Activated CD4-positive, alpha-beta memory T cell treated with anti-CD3 and anti-CD28 coated beads for 36 hours (primary cell): ENCODE results near the gene CELF4. TPM values are rescaled to one million over a fixed set of nuclear protein-coding genes. Genes with fewer than 3 reads are reported as not detected.

Experiments used
- CTCF ChIA-PET: fragments of 350-600 bp; sonication (Branson Sonifier 250); formaldehyde crosslinking; loops from one replicate; lab custom pipeline; 2021; ENCODE audit warnings: antibody characterized with exemption, inconsistent platforms; lab: Charles Lee
- POLR2A ChIA-PET: fragments of 350-600 bp; sonication (Branson Sonifier 250); formaldehyde crosslinking; loops from one replicate; lab custom pipeline; 2021; ENCODE audit warnings: antibody characterized with exemption; lab: Charles Lee
- DNase-seq: peaks from one replicate; pipeline ENCODE4 v3.0.0-alpha.2; 2020
- H3K27ac Mint-ChIP-seq: one replicate; pipeline ENCODE4 v1.8.0; 2021; ENCODE audit warnings: mixed read lengths
- H3K27me3 Mint-ChIP-seq: one replicate; pipeline ENCODE4 v1.8.0; 2021; ENCODE audit warnings: mixed read lengths
- H3K36me3 Mint-ChIP-seq: one replicate; pipeline ENCODE4 v1.8.0; 2021; ENCODE audit warnings: mixed read lengths
- H3K4me1 Mint-ChIP-seq: one replicate; pipeline ENCODE4 v1.8.0; 2021; ENCODE audit warnings: low read depth, mixed read lengths
- H3K4me3 Mint-ChIP-seq: one replicate; pipeline ENCODE4 v1.8.0; 2021; ENCODE audit warnings: mild to moderate bottlenecking, mixed read lengths
- H3K9me3 Mint-ChIP-seq: one replicate; pipeline ENCODE4 v1.8.0; 2021; ENCODE audit warnings: mixed read lengths
- intact Hi-C: fragments of 100-400 bp; cut with micrococcal nuclease; formaldehyde crosslinking; loops from one replicate; pipeline ENCODE4 v1.15.1; 2023
- total RNA-seq, 2 experiments: library from RNA; stranded (reverse); gene quantifications; one replicate each; pipeline ENCODE4 v1.2.3, GENCODE V29; 2021

CELF4 gene
- total RNA-seq, 2 experiments from 2014 or later, result not detected

DNA sequence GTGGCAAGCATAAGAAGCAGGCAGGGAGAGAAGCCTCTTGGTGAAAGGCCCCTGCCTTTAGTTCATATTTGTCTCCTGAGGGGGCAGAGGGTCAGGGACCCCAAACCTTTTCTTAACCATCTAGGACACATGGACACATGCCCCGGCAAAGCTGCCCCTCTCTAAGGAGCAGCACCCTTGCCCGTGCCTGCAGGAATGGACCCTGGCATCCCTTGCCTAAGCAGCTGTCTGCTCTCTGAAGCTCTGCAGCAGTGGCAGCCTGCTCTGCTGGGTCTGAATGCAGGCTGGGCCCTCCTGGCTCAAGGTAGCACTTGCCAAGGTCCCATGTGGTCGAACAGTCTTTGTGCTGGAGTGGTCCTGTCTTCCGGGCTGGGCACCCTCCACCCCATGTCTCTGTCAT lies 174.4 kb downstream of the CELF4 start:
- Mint-ChIP-seq H3K4me1 (no peaks in the 10 kb centered on the region), H3K36me3 (no peaks in the 10 kb centered on the region), H3K4me3 (no peak overlapping the region), H3K9me3 (peaks cover 2% of the 10 kb centered on the region), H3K27me3 (peaks cover 21% of the 10 kb centered on the region), H3K27ac (no peak overlapping the region)
- CTCF ChIA-PET, result interaction anchor here (1.8 kb wide), 1 partner anchor 146 kb away, joined by 4 read pairs; no protein-coding TSS in a partner anchor
- DNase-seq, result no peak
- intact Hi-C loops, result no loop called here
- POLR2A ChIA-PET, result no interaction called here

DNA sequence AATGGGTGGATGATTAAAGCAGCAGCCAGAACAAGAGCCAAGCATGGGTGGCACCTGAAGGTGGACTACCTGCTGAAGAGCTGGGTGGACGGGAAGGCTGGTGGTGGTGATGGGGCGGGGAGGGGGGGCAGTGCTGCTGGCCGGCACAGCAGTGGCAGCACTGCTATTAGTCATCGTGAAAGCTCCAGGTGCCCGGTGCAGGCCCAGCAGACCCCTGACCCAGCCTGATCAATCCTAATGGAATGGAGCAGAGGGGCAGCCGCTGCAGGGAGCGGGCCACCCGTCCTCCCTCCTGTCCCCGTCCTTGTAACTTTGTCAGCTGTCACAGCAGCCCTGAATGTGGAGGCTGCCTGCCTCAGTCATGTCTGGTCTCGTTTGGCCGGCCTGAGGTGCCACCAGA lies 174.9 kb downstream of the CELF4 start:
- no peaks in the 10 kb centered on the region for H3K36me3 Mint-ChIP-seq
- H3K27ac Mint-ChIP-seq, result no peak overlapping the region
- DNase-seq, result no peak
- peaks cover 2% of the 10 kb centered on the region for H3K9me3 Mint-ChIP-seq
- peaks cover 19% of the 10 kb centered on the region for H3K27me3 Mint-ChIP-seq
- intact Hi-C loops, result no loop called here
- CTCF ChIA-PET, result no interaction called here
- H3K4me1 Mint-ChIP-seq, result no peaks in the 10 kb centered on the region
- POLR2A ChIA-PET, result no interaction called here
- H3K4me3 Mint-ChIP-seq, result no peak overlapping the region

DNA sequence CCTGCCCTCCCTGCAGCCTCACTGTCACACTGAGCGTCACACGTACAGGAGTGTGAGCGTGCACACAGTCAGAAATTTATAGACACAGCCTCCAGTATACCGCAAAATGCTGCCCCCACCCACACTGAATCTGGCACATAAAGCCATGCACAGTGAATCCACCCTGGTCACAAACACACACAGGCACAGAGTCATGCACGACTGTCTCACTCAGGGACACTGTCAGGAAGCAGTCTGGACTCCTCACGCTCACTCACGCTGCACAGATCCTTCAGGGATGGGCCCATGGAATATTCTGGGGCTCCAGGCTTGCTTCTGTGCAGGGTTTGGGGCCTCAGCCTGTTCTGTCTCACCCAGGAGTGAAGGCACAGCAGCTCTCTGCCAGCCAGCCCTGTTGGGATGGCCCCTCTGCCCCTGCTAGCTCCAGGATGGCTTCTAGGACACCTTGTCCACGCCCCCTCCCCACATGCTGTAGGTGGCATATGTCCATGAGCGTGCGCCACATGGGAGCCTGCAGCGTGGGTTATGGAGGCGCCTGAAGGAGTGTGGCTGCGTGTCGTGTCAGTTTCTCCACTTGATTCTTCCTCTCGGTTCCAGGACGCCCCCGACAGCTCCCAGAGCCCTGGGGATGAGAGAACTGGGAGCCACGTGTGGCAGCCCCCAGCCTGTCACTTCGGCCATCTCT lies 175.8 kb downstream of the CELF4 start:
- intact Hi-C loops, result no loop called here
- Mint-ChIP-seq H3K27ac (no peak overlapping the region), H3K27me3 (peaks cover 16% of the 10 kb centered on the region), H3K4me1 (no peaks in the 10 kb centered on the region), H3K4me3 (no peak overlapping the region), H3K9me3 (peaks cover 2% of the 10 kb centered on the region), H3K36me3 (no peaks in the 10 kb centered on the region)
- DNase-seq, result no peak
- POLR2A ChIA-PET, result no interaction called here
- CTCF ChIA-PET, result no interaction called here

DNA sequence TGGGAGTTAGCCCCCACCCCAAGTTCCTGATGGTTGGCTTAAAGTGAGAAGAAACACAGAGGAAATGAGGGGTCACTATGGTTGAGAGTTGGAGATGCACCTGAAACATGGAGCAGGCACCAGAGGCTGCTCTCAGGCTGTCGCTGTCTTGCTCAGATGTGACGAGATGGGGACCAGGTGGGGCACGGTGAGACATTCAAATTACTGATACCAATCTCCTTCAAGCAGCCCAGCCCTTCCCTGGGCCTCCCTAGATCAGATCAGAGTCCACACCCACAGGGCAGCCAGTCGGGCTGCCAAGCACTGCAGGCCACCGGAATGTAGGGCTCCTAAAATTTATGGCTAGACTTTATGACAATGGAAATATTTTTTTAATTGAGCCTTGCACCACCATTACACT lies 176.6 kb downstream of the CELF4 start:
- ChIA-PET CTCF (no interaction called here), POLR2A (no interaction called here)
- Mint-ChIP-seq H3K27me3 (peaks cover 16% of the 10 kb centered on the region), H3K36me3 (no peaks in the 10 kb centered on the region), H3K4me1 (no peaks in the 10 kb centered on the region), H3K27ac (no peak overlapping the region), H3K4me3 (no peak overlapping the region), H3K9me3 (peaks cover 2% of the 10 kb centered on the region)
- DNase-seq, result no peak
- intact Hi-C loops, result no loop called here

DNA sequence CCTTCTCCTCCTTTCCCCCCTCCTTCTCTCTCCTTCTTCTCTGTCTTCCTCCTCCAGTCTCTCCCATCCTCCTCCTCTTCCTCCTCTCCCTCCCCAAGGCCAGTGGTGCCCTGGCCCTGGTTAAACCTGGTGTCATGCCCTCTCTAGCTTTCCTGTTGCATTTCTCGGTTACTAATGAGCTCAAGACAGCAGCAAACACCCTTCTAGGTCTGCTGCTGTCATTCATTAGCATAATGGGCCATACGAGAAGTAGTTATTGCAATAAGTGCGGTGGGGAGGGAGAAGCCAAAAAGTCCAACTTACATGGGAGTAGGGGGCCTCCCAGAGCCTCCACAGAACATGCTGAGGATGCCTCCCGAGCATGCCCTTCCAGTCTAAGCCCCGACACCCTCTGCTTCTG lies 177.2 kb downstream of the CELF4 start:
- H3K27ac Mint-ChIP-seq, result no peak overlapping the region
- ChIA-PET POLR2A (no interaction called here), CTCF (no interaction called here)
- intact Hi-C loops, result no loop called here
- H3K36me3 Mint-ChIP-seq, result no peaks in the 10 kb centered on the region
- no peaks in the 10 kb centered on the region for H3K4me1 Mint-ChIP-seq
- no peak for DNase-seq
- peaks cover 2% of the 10 kb centered on the region for H3K9me3 Mint-ChIP-seq
- peaks cover 13% of the 10 kb centered on the region for H3K27me3 Mint-ChIP-seq
- H3K4me3 Mint-ChIP-seq, result no peak overlapping the region

DNA sequence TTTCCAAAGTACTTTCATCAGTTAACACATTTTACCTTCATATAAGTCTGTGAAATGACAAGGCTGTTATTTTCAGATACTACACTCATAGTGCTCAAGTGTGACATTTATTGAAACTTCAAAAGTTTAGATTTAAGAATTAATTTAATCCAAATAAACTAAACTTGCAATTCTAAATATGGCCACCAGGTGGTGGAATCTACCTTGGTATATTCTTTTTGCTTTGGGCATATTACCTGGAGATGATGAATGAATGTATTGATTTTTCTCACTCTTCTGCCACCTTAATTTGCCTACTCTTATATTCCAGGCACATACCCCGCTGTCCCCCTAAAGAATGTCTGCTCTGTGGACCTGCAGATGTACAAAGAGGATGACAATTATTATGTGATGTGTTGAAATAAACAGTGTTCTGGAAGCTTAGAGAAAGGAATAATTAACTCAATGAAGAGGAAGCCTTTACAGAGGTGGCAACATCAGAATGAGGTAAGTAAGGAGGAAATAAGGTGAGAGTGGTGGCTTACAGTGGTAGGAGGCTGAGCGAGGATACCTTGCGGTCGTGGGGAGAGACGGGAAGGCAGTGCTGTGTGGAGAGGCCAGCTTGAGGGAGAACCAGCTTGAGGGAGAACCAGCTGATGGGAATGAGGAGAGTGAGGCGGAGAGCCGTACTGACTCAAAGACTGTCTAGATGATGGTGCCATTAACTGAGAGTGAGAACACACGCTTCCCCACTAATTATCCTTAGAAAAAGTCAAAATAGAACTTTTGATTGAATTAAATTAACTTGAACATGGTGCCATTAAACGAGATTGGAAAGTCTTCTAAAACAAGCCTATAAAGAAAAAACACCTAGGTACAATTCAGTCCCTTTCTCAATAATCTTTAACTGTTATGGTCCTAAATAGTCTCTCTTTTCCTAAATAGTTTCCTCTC lies 179.5 kb downstream of the CELF4 start:
- POLR2A ChIA-PET, result no interaction called here
- H3K4me1 Mint-ChIP-seq, result no peaks in the 10 kb centered on the region
- intact Hi-C loops, result loop anchor here (1.0 kb wide), 1 partner anchor 152 kb away; no protein-coding TSS in a partner anchor
- DNase-seq, result no peak
- CTCF ChIA-PET, result interaction anchor here (0.7 to 2.0 kb wide), 6 partner anchors 8 to 151 kb away, joined by 3 to 12 read pairs (median 4); no protein-coding TSS in a partner anchor
- no peaks in the 10 kb centered on the region for H3K36me3 Mint-ChIP-seq
- H3K4me3 Mint-ChIP-seq, result no peak overlapping the region
- H3K27me3 Mint-ChIP-seq, result peaks cover 5% of the 10 kb centered on the region
- peaks cover 2% of the 10 kb centered on the region for H3K9me3 Mint-ChIP-seq
- no peak overlapping the region for H3K27ac Mint-ChIP-seq

DNA sequence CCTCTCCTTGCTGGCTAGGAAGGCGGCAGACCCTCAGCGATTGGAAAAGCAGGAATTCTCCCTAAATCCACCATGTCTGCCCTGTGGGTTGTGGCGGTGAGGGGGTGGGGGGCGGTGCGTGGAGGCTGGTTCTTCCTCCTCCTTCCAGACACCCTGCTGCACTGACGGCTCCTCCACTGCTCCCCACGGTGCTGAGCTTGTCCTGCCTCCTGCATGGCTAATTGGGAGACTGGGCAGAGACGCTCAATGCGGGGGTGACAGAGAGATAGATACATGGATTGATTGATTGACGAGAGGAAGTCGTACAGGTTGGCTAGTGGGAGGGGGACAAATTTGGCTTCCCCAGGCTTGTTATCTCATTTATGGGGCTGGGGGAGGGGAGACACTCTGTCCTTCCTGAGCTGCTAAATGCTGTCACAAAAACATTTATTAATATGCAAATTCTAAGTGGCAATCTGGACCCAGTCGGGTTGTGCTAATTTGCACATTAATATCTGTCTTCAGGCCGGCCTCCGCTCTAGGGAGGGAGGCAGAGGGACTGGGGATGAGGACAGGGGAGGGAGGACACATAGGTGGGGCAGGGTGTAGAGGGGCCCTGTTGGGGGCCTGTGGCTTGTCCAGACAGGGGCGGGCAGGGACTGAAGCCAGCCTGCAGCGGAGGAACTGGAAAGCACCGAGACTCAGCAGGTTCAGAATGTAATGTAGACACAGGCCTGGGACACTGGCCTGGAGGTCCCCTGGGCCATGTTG lies 181.6 kb downstream of the CELF4 start:
- POLR2A ChIA-PET, result no interaction called here
- no peak overlapping the region for H3K4me3 Mint-ChIP-seq
- DNase-seq, result no peak
- no peaks in the 10 kb centered on the region for H3K9me3 Mint-ChIP-seq
- H3K27me3 Mint-ChIP-seq, result peaks cover 5% of the 10 kb centered on the region
- CTCF ChIA-PET, result no interaction called here
- H3K36me3 Mint-ChIP-seq, result no peaks in the 10 kb centered on the region
- H3K27ac Mint-ChIP-seq, result no peak overlapping the region
- intact Hi-C loops, result no loop called here
- no peaks in the 10 kb centered on the region for H3K4me1 Mint-ChIP-seq

DNA sequence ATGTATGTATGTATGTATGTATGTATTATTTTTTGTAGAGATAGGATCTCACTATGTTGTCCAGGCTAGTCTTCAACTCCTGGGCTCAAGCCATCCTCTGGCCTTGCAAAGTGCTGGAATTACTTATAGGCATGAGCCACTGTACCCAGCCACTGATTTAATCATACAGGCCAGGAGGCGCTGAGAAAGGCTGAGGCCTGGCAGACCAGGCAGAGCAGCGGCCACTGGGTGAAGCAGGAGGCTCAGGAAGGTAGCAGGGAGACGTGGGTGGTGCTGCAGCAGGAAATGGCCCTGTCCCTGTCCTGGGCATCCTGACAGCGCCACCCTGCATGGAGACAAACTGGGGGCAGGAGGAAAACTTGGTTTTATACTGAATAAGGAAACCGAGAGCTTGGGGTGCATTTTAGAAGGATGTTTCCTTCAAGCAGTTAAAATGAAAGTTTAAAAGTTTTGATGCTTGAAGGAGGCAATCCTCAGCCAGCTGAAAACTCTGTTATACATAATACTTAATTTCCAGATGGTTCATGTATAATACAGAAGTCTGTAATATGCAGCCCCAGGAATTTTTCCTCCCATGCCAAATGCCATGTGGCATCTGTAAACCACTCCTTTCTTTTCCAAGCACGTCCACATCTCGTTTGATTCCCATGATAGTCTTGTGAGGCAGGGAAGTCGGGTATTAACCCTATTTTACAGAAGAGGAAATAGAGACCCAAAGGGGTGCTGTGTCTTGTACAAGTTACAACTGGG lies 182.4 kb downstream of the CELF4 start:
- CTCF ChIA-PET, result no interaction called here
- POLR2A ChIA-PET, result no interaction called here

DNA sequence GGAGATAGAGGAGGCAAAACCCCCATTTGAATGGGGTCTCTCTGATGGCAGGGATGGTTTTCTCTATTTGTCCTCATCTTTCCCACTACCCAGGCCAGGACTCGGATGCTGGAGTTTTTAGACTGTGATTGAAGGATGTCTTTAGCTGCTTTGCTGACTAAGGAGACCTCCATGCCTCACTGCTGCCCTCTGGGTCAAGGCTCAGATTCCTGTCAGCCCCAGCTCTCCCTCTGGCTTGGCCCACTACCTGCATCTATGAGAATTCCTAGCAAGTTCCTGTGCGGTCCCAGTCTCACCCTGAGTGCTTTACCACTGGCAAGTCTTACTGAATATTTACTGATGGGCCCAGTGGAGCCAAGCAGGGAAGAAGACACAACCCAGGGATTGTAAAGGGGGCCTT lies 184.0 kb downstream of the CELF4 start:
- ChIA-PET CTCF (no interaction called here), POLR2A (no interaction called here)
- Mint-ChIP-seq H3K4me1 (no peaks in the 10 kb centered on the region), H3K36me3 (no peaks in the 10 kb centered on the region), H3K4me3 (no peak overlapping the region), H3K27ac (no peak overlapping the region), H3K27me3 (peaks cover 7% of the 10 kb centered on the region), H3K9me3 (no peaks in the 10 kb centered on the region)
- no peak for DNase-seq
- intact Hi-C loops, result no loop called here

More for the DNA sequence above, 182.4 kb downstream of the CELF4 start:
- Mint-ChIP-seq H3K36me3 (no peaks in the 10 kb centered on the region), H3K4me1 (no peaks in the 10 kb centered on the region), H3K27me3 (peaks cover 5% of the 10 kb centered on the region), H3K27ac (no peak overlapping the region), H3K4me3 (no peak overlapping the region), H3K9me3 (no peaks in the 10 kb centered on the region)
- intact Hi-C loops, result no loop called here
- DNase-seq, result no peak

DNA sequence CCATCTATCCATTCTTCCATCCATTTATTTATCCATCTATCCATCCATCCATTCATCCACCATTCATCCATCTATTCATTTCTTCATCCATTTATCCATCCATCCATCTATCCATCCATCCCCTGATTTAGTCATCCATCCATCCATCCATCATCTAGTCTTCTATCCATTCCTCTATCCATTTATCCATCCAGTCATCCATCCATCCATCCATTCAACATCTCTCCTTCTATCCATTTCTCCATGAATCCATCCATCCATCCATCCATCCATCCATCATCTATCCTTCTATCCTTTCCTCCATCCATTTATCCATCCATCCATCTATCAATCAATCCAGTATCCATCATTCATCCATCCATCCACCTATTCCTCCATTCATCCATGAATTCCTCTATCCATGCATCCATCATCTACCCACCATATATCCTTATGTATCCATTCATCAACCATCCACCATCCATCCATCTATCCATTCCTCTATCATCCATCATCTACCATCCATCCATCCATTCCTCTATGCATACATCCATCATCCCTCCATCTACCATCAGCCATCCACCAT lies 185.0 kb downstream of the CELF4 start:
- no peaks in the 10 kb centered on the region for H3K36me3 Mint-ChIP-seq
- CTCF ChIA-PET, result no interaction called here
- intact Hi-C loops, result no loop called here

DNA sequence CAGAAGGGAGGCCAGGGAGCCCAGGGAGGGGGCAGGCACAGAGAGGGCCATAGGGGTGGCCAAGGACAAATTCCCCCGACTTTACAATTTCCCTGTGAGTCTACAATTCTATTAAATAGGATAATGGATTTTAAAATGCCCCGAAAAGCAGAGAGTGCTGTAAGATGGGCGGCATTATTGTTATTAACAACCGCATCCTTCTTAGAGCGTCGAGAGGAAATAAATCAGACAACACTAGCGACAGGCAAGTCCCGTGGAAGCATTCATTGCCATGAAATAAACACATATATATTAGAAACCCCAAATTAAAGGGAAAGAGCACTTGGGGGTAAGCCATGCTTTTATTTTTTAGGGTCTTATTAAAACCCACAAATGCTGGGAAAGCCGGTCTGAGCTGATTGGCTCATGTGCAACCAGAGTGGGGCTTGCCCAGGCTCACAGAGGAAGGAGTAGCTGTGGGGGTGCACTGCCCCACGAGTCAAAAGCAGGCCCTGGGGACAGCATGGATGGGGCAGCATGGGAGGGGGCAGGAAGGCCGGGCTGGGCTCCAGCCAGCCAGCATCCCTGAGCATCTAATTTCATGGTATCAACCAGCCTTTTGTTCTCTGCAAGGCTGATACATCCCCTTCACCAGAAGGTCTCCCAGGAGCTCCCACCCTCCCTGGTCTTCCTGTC lies 187.1 kb downstream of the CELF4 start:
- DNase-seq, result no peak
- no peaks in the 10 kb centered on the region for H3K4me1 Mint-ChIP-seq
- POLR2A ChIA-PET, result no interaction called here
- no peaks in the 10 kb centered on the region for H3K36me3 Mint-ChIP-seq
- no peaks in the 10 kb centered on the region for H3K9me3 Mint-ChIP-seq
- CTCF ChIA-PET, result no interaction called here
- intact Hi-C loops, result no loop called here
- peaks cover 2% of the 10 kb centered on the region for H3K27me3 Mint-ChIP-seq
- no peak overlapping the region for H3K4me3 Mint-ChIP-seq
- no peak overlapping the region for H3K27ac Mint-ChIP-seq

More for the DNA sequence above, 185.0 kb downstream of the CELF4 start:
- DNase-seq, result no peak
- Mint-ChIP-seq H3K27ac (no peak overlapping the region), H3K27me3 (peaks cover 4% of the 10 kb centered on the region), H3K9me3 (no peaks in the 10 kb centered on the region), H3K4me3 (no peak overlapping the region), H3K4me1 (no peaks in the 10 kb centered on the region)
- POLR2A ChIA-PET, result no interaction called here
